ENCODE data around the gene ECT2. TPM values are rescaled to one million over a fixed set of nuclear protein-coding genes. Genes with fewer than 3 reads are reported as not detected.

ECT2 gene
- total RNA-seq, 4 donors from 2014 or later, result 4.1 to 23.3 (median 13.2) TPM

GRCh38 chr3:172776049-172776717, 25.7 kb downstream of the ECT2 start:
- no peak for TF ChIP-seq CTCF (IDR thresholded peaks at IDR 0.05)
- TF ChIP-seq POLR2AphosphoS5 (IDR thresholded peaks at IDR 0.05), result no peak
- no peak for TF ChIP-seq POLR2A (IDR thresholded peaks at IDR 0.05)
- TF ChIP-seq EP300 (IDR thresholded peaks at IDR 0.05; ENCODE audit: low read depth), result no peak
- WGBS, 2 donors (ENCODE audit: low coverage in 1 of 2), result 93 to 96% methylated on average over 5 of the region's 5 CpGs

GRCh38 chr3:172777901-172778300, 27.4 kb downstream of the ECT2 start:
- Histone ChIP-seq H3K4me1 (no peaks in the 10 kb centered on the region), H3K4me3 (no peak overlapping the region), H3K27me3 (no peaks in the 10 kb centered on the region), H3K36me3 (peaks cover 0 to 7% (median 0%) of the 10 kb centered on the region in 4 donors), H3K9me3 (no peaks in the 10 kb centered on the region), H3K27ac (no peak overlapping the region)
- intact Hi-C loops (cut with DNase I; ENCODE audit: low total_unique reads) (no loop called here), in situ Hi-C loops (cut with MboI; ENCODE audit: low pct_ligation_motif_present in 1 of 4, low pct_unique_long_range_greater_than_20kb in 1 of 4, low sequenced_read_pairs in 3 of 4) (no loop called here)
- TF ChIP-seq POLR2A (IDR thresholded peaks at IDR 0.05), result no peak
- no peak for TF ChIP-seq EP300 (IDR thresholded peaks at IDR 0.05; ENCODE audit: low read depth)
- TF ChIP-seq CTCF (IDR thresholded peaks at IDR 0.05), result no peak
- no peak for TF ChIP-seq POLR2AphosphoS5 (IDR thresholded peaks at IDR 0.05)
- WGBS, 2 donors (ENCODE audit: low coverage in 1 of 2), result 83 to 90% methylated on average over 3 of the region's 3 CpGs
- no peak for DNase-seq

More at GRCh38 chr3:172776049-172776717, 25.7 kb downstream of the ECT2 start:
- H3K36me3 ChIP-seq, result peaks cover 0 to 7% (median 0%) of the 10 kb centered on the region in 4 donors
- no peaks in the 10 kb centered on the region for H3K27me3 ChIP-seq
- no peaks in the 10 kb centered on the region for H3K4me1 ChIP-seq
- in situ Hi-C loops (cut with MboI; ENCODE audit: low pct_ligation_motif_present in 1 of 4, low pct_unique_long_range_greater_than_20kb in 1 of 4, low sequenced_read_pairs in 3 of 4) (no loop called here), intact Hi-C loops (cut with DNase I; ENCODE audit: low total_unique reads) (no loop called here)
- no peak overlapping the region for H3K27ac ChIP-seq
- no peak overlapping the region for H3K4me3 ChIP-seq
- no peaks in the 10 kb centered on the region for H3K9me3 ChIP-seq
- no peak for DNase-seq

GRCh38 chr3:172782235-172782634, 31.7 kb downstream of the ECT2 start:
- no peak for DNase-seq
- H3K27me3 ChIP-seq, result no peaks in the 10 kb centered on the region
- no peaks in the 10 kb centered on the region for H3K4me1 ChIP-seq
- H3K27ac ChIP-seq, result no peak overlapping the region
- WGBS, 2 donors (ENCODE audit: low coverage in 1 of 2), result 89 to 94% methylated on average over 2 of the region's 2 CpGs
- no peaks in the 10 kb centered on the region for H3K9me3 ChIP-seq
- peaks cover 0 to 12% (median 0%) of the 10 kb centered on the region in 4 donors for H3K36me3 ChIP-seq
- intact Hi-C loops (cut with DNase I; ENCODE audit: low total_unique reads) (no loop called here), in situ Hi-C loops (cut with MboI; ENCODE audit: low pct_ligation_motif_present in 1 of 4, low pct_unique_long_range_greater_than_20kb in 1 of 4, low sequenced_read_pairs in 3 of 4) (no loop called here)
- TF ChIP-seq EP300 (IDR thresholded peaks at IDR 0.05; ENCODE audit: low read depth) (no peak), POLR2A (IDR thresholded peaks at IDR 0.05) (no peak), POLR2AphosphoS5 (IDR thresholded peaks at IDR 0.05) (no peak), CTCF (IDR thresholded peaks at IDR 0.05) (no peak)
- no peak overlapping the region for H3K4me3 ChIP-seq

GRCh38 chr3:172786036-172786435, 35.5 kb downstream of the ECT2 start:
- TF ChIP-seq CTCF (IDR thresholded peaks at IDR 0.05) (no peak), EP300 (IDR thresholded peaks at IDR 0.05; ENCODE audit: low read depth) (no peak), POLR2AphosphoS5 (IDR thresholded peaks at IDR 0.05) (no peak), POLR2A (IDR thresholded peaks at IDR 0.05) (no peak)
- peaks cover 0 to 16% (median 5%) of the 10 kb centered on the region in 4 donors for H3K36me3 ChIP-seq
- H3K27ac ChIP-seq, result no peak overlapping the region
- intact Hi-C loops (cut with DNase I; ENCODE audit: low total_unique reads) (no loop called here), in situ Hi-C loops (cut with MboI; ENCODE audit: low pct_ligation_motif_present in 1 of 4, low pct_unique_long_range_greater_than_20kb in 1 of 4, low sequenced_read_pairs in 3 of 4) (no loop called here)
- 98 to 100% methylated on average over 1 of the region's 1 CpG for WGBS, 2 donors (ENCODE audit: low coverage in 1 of 2)
- DNase-seq, result no peak
- no peaks in the 10 kb centered on the region for H3K27me3 ChIP-seq
- H3K4me1 ChIP-seq, result no peaks in the 10 kb centered on the region
- no peaks in the 10 kb centered on the region for H3K9me3 ChIP-seq
- H3K4me3 ChIP-seq, result no peak overlapping the region

Measured in transverse colon (tissue), 4 donors.